ENCODE measurements around the gene IKZF4.
"Not testable (repeated sequence)": the region's sequence is repeated elsewhere in the genome, so short reads cannot be mapped to it uniquely, and the experiment has no call there.

IKZF4 gene

GRCh38 chr12:55999999-56000540, 20.8 kb upstream of the IKZF4 start:
- not testable (repeated sequence) for DNase-seq

GRCh38 chr12:56001487-56002100, 19.2 kb upstream of the IKZF4 start:
- no peak for DNase-seq

GRCh38 chr12:56003376-56003775, 17.5 kb upstream of the IKZF4 start:
- DNase-seq, result not testable (repeated sequence)

- DNase-seq, result no peak
These were observed 16.6 kb upstream of the IKZF4 start for GRCh38 chr12:56004211-56004610.

GRCh38 chr12:56007564-56008559, 13.0 kb upstream of the IKZF4 start:
- DNase-seq, result peak; percentile 10

GRCh38 chr12:56010111-56010570, 10.7 kb upstream of the IKZF4 start:
- no peak for DNase-seq

- no peak for DNase-seq
These were observed 9.2 kb upstream of the IKZF4 start for GRCh38 chr12:56011509-56012090.

GRCh38 chr12:56013482-56013881, 7.4 kb upstream of the IKZF4 start:
- DNase-seq, result no peak

- DNase-seq, result no peak
These were observed 6.6 kb upstream of the IKZF4 start for GRCh38 chr12:56014205-56014604.

GRCh38 chr12:56017181-56017580, 3.7 kb upstream of the IKZF4 start:
- DNase-seq, result no peak

- DNase-seq, result no peak
These were observed 2.5 kb upstream of the IKZF4 start for GRCh38 chr12:56018356-56018755.

GRCh38 chr12:56021889-56022497, 1.1 kb downstream of the IKZF4 start:
- DNase-seq, result no peak

- DNase-seq, result no peak
These were observed 7.8 kb downstream of the IKZF4 start for GRCh38 chr12:56028511-56029165.

- peak; percentile 73 for DNase-seq
These were observed 8.3 kb downstream of the IKZF4 start for GRCh38 chr12:56029166-56029519.

- DNase-seq, result peak; percentile 72
These were observed 8.9 kb downstream of the IKZF4 start for GRCh38 chr12:56029666-56030293.

- no peak for DNase-seq
These were observed 11.1 kb downstream of the IKZF4 start for GRCh38 chr12:56031987-56032386.

GRCh38 chr12:56034586-56035332, 13.9 kb downstream of the IKZF4 start:
- DNase-seq, result no peak

GRCh38 chr12:56037161-56037560, 16.3 kb downstream of the IKZF4 start:
- DNase-seq, result no peak

- DNase-seq, result no peak
These were observed 17.3 kb downstream of the IKZF4 start for GRCh38 chr12:56038022-56038655.

- DNase-seq, result no peak
These were observed 19.3 kb downstream of the IKZF4 start for GRCh38 chr12:56040151-56040550.
